SU-DHL-6 (cell line): ENCODE results near the gene POGLUT3.

Source experiments
- CTCF ChIP-seq: fragments of 200-600 bp; sonication (generic); IDR thresholded peaks from one replicate; pipeline ENCODE4 v1.5.1; 2017; ENCODE audit warnings: antibody characterized with exemption, mild to moderate bottlenecking, low read length, moderate library complexity; ENCODE audit not compliant: insufficient read depth, poor library complexity, severe bottlenecking
- EZH2phosphoT487 ChIP-seq: fragments of 200-600 bp; sonication (generic), shearing (Covaris generic); conservative IDR thresholded peaks from 2 replicates; pipeline ENCODE4 v1.6.1; 2018; ENCODE audit warnings: mild to moderate bottlenecking, antibody characterized with exemption, low read length, moderate library complexity, mixed read lengths

- TF ChIP-seq CTCF (no peak), EZH2phosphoT487 (no peak)
These were observed 6.2 kb downstream of the POGLUT3 start for GRCh38 chr11:108491936-108492335.
